ENCODE data around the gene HAUS5. TPM values are rescaled to one million over a fixed set of nuclear protein-coding genes. Genes with fewer than 3 reads are reported as not detected.

The HAUS5 gene
- total and polyA plus RNA-seq, 10 of the 15 experiments (the other 5 are each of a cell fraction or from before 2014, with no cell fraction given) = 3.1 to 32.6 (median 17.6) TPM

- ChIA-PET CTCF (interaction anchor here (0.7 to 3.0 kb wide), 7 partner anchors 9 to 404 kb away, joined by 3 to 10 read pairs (median 3); partner anchors contain the start of genes ALKBH6 and COX6B1), SMC1A (ENCODE audit: uncharacterized antibody, unreplicated experiment) (interaction anchor here (1.1 to 1.4 kb wide), 2 partner anchors 16 to 61 kb away, joined by 4 to 5 read pairs; no protein-coding TSS in a partner anchor), RAD21 (ENCODE audit: unreplicated experiment) (interaction anchor here (0.7 to 1.9 kb wide), 5 partner anchors 13 to 86 kb away, joined by 3 to 7 read pairs (median 3); partner anchors contain the start of gene COX6B1), POLR2A (interaction anchor here (0.6 to 3.7 kb wide), 6 partner anchors 10 to 277 kb away, joined by 3 to 30 read pairs (median 4); partner anchors contain the start of gene COX6B1)
- peak; percentile 93 for FAIRE-seq
- Histone ChIP-seq H2AFZ (ENCODE audit: control insufficient read depth, low read depth, low read length) (peak overlapping the region; percentile 72), H3K36me3 (ENCODE audit: control insufficient read depth in 2 of 2, insufficient read depth in 2 of 2, low read length in 1 of 2) (no peaks in the 10 kb centered on the region), H3K4me2 (ENCODE audit: control insufficient read depth, insufficient read depth) (peak overlapping the region; percentile 21; the same call in 1 of the 2 replicates), H3K79me2 (ENCODE audit: control insufficient read depth, insufficient read depth, low read length) (peaks cover 4% of the 10 kb centered on the region), H3K4me1 (ENCODE audit: control insufficient read depth, insufficient read depth, low read length) (peaks cover 17% of the 10 kb centered on the region), H3K27ac (ENCODE audit: control insufficient read depth, insufficient read depth) (peak overlapping the region; percentile 69), H4K20me1 (ENCODE audit: control insufficient read depth, insufficient read depth) (no peaks in the 10 kb centered on the region), H3K9ac (ENCODE audit: control insufficient read depth, insufficient read depth, low read length) (peak overlapping the region; percentile 28; the same call in 1 of the 2 replicates), H3K9me3 (replicated peaks; ENCODE audit: control insufficient read depth, insufficient read depth, low read length) (peaks cover 9% of the 10 kb centered on the region), H3K4me3 (no peak overlapping the region), H3K27me3 (replicated peaks in 1 of 2; ENCODE audit: control insufficient read depth in 2 of 2, insufficient read depth in 2 of 2, low read length in 1 of 2) (no peaks in the 10 kb centered on the region)
- in situ Hi-C loops (cut with MboI) (no loop called here), intact Hi-C loops (cut with micrococcal nuclease; ENCODE audit: unreplicated experiment) (loop anchor here (5.0 kb wide), 1 partner anchor 63 kb away; the partner anchor contains the start of gene TMEM147)
- peak; percentile 47 for DNase-seq (ENCODE audit: low read depth, low spot score)
- peak; percentile 62 for ATAC-seq
- no TSS peak for BruUV-seq (replicated peaks)
- WGBS (ENCODE audit: insufficient coverage, insufficient replicate concordance, low lambda C conversion rate, missing lambda C conversion rate) = 6% methylated on average over 6 of the region's 6 CpGs
- TF ChIP-seq ZZZ3 (IDR thresholded peaks at IDR 0.05; ENCODE audit: control insufficient read depth, insufficient read length, low read depth) = no peak
- TF ChIP-seq IKZF2 (IDR thresholded peaks at IDR 0.05) = peak; percentile 64 to 72; a peak in 2 of 4 replicates
- peak; percentile 59; the same call in 1 of the 2 replicates for TF ChIP-seq NBN (IDR thresholded peaks at IDR 0.05)
- peak; percentile 19 to 51; a peak in 1 of 4 replicates for TF ChIP-seq BHLHE40 (IDR thresholded peaks at IDR 0.05; ENCODE audit: borderline replicate concordance in 1 of 2, low read depth in 2 of 2, low read length in 1 of 2)
- TF ChIP-seq NFYA (IDR thresholded peaks at IDR 0.05; ENCODE audit: borderline replicate concordance, low read depth, low read length) = no peak
- TF ChIP-seq EGR1 (IDR thresholded peaks at IDR 0.05; ENCODE audit: borderline replicate concordance in 1 of 2, low read depth in 2 of 2, low read length in 2 of 2) = no peak
- TF ChIP-seq FOS (IDR thresholded peaks at IDR 0.05; ENCODE audit: borderline replicate concordance, extremely low read depth, insufficient read length) = no peak
- TF ChIP-seq RELB (IDR thresholded peaks at IDR 0.05; ENCODE audit: low read depth) = peak; percentile 68; the same call in 1 of the 2 replicates
- TF ChIP-seq CHD2 (IDR thresholded peaks at IDR 0.05; ENCODE audit: borderline replicate concordance, low read depth, low read length) = no peak
- 0 out of 2 replicates have a peak, but pooled peaks have one; percentile 21 for TF ChIP-seq RUNX3 (IDR thresholded peaks at IDR 0.05; ENCODE audit: low read length)
- TF ChIP-seq JUNB (IDR thresholded peaks at IDR 0.05) = no peak
- TF ChIP-seq POLR2A (IDR thresholded peaks at IDR 0.05; ENCODE audit: low read depth, low read length) = peak; percentile 48; the same call in 1 of the 2 replicates
- 0 out of 2 replicates have a peak, but pooled peaks have one; percentile 6 for TF ChIP-seq BCL11A (IDR thresholded peaks at IDR 0.05; ENCODE audit: low read depth, low read length)
- peak; percentile 64; the same call in 1 of the 2 replicates for TF ChIP-seq CREM (IDR thresholded peaks at IDR 0.05; ENCODE audit: low read depth)
- TF ChIP-seq IRF3 (IDR thresholded peaks at IDR 0.05) = no peak
- TF ChIP-seq E2F8 (IDR thresholded peaks at IDR 0.05; ENCODE audit: low read depth, partially characterized antibody) = no peak
- peak; percentile 70 for TF ChIP-seq SPI1 (IDR thresholded peaks at IDR 0.05; ENCODE audit: borderline replicate concordance, insufficient read depth, low read depth, low read length)
- TF ChIP-seq MAX (IDR thresholded peaks at IDR 0.05; ENCODE audit: low read depth, low read length) = no peak
Measured at GRCh38 chr19:35609851-35610353, 2.6 kb upstream of the HAUS5 start.
